Loucy (cell line): ENCODE measurements around the gene FBXO30.

ENCODE experiments used
- H2AFZ ChIP-seq: fragments of 200-600 bp; sonication (generic); 2 replicates; pipeline ENCODE4 v1.6.0; 2016; ENCODE audit warnings: antibody characterized with exemption, mild to moderate bottlenecking, low read length, moderate library complexity
- H3F3A ChIP-seq: fragments of 200-600 bp; 2 replicates; pipeline ENCODE4 v1.6.0; 2016; ENCODE audit warnings: antibody characterized with exemption, low read depth, mild to moderate bottlenecking
- H3K27me3 ChIP-seq: fragments of 200-600 bp; sonication (generic); 2 replicates; pipeline ENCODE4 v1.6.1; 2014; ENCODE audit warnings: low read length, mild to moderate bottlenecking; ENCODE audit not compliant: insufficient read depth, poor library complexity, severe bottlenecking
- H3K36me3 ChIP-seq: fragments of 200-600 bp; sonication (generic); 2 replicates; pipeline ENCODE4 v1.6.1; 2016; ENCODE audit warnings: low read length; ENCODE audit not compliant: insufficient read depth
- H3K4me1 ChIP-seq: fragments of 200-600 bp; sonication (generic); 2 replicates; pipeline ENCODE4 v1.5.1; 2014; ENCODE audit warnings: low read length, mild to moderate bottlenecking; ENCODE audit not compliant: insufficient read depth, poor library complexity, severe bottlenecking
- H3K4me2 ChIP-seq: fragments of 200-600 bp; sonication (generic); 2 replicates; pipeline ENCODE4 v1.6.0; 2014; ENCODE audit warnings: antibody characterized with exemption, low read length, low read depth, mild to moderate bottlenecking; ENCODE audit not compliant: poor library complexity, severe bottlenecking
- H3K4me3 ChIP-seq: fragments of 200-600 bp; sonication (generic); 2 replicates; pipeline ENCODE4 v1.5.1; 2014; ENCODE audit warnings: low read length, mild to moderate bottlenecking, mixed read lengths; ENCODE audit not compliant: poor library complexity, severe bottlenecking
- H3K79me2 ChIP-seq: fragments of 200-600 bp; sonication (generic); 2 replicates; pipeline ENCODE4 v1.6.1; 2014; ENCODE audit warnings: low read length; ENCODE audit not compliant: insufficient read depth
- H3K9ac ChIP-seq: fragments of 200-600 bp; sonication (generic); 2 replicates; pipeline ENCODE4 v1.6.0; 2014; ENCODE audit warnings: mild to moderate bottlenecking, low read depth, low read length, moderate library complexity; ENCODE audit not compliant: poor library complexity, severe bottlenecking
- H3K9me2 ChIP-seq: fragments of 200-600 bp; sonication (generic); replicated peaks from 2 replicates; pipeline ENCODE4 v1.6.1; 2016; ENCODE audit warnings: low read depth, low read length, mixed read lengths
- H3K9me3 ChIP-seq: fragments of 200-600 bp; sonication (generic); 2 replicates; pipeline ENCODE4 v1.6.1; 2014; ENCODE audit warnings: mild to moderate bottlenecking, antibody characterized with exemption, low read length, low read depth; ENCODE audit not compliant: insufficient read depth
- H4K20me1 ChIP-seq: fragments of 200-600 bp; sonication (generic); 2 replicates; pipeline ENCODE4 v1.6.0; 2014; ENCODE audit warnings: antibody characterized with exemption, low read length, mild to moderate bottlenecking; ENCODE audit not compliant: insufficient read depth, poor library complexity, severe bottlenecking
- EZH2phosphoT487 ChIP-seq: fragments of 200-600 bp; IDR thresholded peaks from 2 replicates; pipeline ENCODE4 v1.6.1; 2018; ENCODE audit warnings: antibody characterized with exemption, mild to moderate bottlenecking, moderate library complexity, borderline replicate concordance
- TF ChIP-seq, protein P1 (sequence below): fragments of 200-600 bp; sonication (generic); conservative IDR thresholded peaks from 2 replicates; pipeline ENCODE4 v1.5.1; 2014; ENCODE audit warnings: mild to moderate bottlenecking, antibody characterized with exemption, low read length

Gene FBXO30

GRCh38 chr6:145860562-145860961, 46.0 kb upstream of the FBXO30 start:
- peaks cover 5% of the 10 kb centered on the region for H3K9me3 ChIP-seq
- H3K9ac ChIP-seq, result no peak overlapping the region
- H3K79me2 ChIP-seq, result no peaks in the 10 kb centered on the region
- no peak overlapping the region for H3K4me2 ChIP-seq
- H3K9me2 ChIP-seq, result no peaks in the 10 kb centered on the region
- H2AFZ ChIP-seq, result no peak overlapping the region
- H3K4me1 ChIP-seq, result peaks cover 10% of the 10 kb centered on the region
- TF ChIP-seq EZH2phosphoT487, result no peak
- TF ChIP-seq, protein P1, sequence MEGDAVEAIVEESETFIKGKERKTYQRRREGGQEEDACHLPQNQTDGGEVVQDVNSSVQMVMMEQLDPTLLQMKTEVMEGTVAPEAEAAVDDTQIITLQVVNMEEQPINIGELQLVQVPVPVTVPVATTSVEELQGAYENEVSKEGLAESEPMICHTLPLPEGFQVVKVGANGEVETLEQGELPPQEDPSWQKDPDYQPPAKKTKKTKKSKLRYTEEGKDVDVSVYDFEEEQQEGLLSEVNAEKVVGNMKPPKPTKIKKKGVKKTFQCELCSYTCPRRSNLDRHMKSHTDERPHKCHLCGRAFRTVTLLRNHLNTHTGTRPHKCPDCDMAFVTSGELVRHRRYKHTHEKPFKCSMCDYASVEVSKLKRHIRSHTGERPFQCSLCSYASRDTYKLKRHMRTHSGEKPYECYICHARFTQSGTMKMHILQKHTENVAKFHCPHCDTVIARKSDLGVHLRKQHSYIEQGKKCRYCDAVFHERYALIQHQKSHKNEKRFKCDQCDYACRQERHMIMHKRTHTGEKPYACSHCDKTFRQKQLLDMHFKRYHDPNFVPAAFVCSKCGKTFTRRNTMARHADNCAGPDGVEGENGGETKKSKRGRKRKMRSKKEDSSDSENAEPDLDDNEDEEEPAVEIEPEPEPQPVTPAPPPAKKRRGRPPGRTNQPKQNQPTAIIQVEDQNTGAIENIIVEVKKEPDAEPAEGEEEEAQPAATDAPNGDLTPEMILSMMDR, result no peak
- no peaks in the 10 kb centered on the region for H3K27me3 ChIP-seq
- no peaks in the 10 kb centered on the region for H4K20me1 ChIP-seq
- H3F3A ChIP-seq, result no peaks in the 10 kb centered on the region
- H3K36me3 ChIP-seq, result no peaks in the 10 kb centered on the region
- H3K4me3 ChIP-seq, result no peak overlapping the region

DNA sequence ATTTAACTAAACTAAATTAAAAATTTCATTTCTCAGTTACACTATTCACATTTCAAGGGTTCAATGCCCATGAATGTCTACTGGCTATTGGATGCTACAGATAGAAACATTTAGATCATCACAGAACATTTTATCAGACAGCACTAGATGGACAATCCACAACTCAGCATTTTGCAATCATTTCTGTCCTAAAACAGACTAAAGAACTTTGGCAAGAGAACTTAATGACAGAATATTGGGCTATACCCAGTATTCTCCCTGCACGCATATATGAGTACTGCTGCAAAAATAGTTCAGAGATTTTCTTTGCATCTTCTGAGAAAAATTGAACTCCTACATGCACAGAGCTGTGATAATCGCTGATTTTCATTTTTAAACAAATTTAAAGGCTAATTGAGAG, 36.1 kb upstream of the FBXO30 start:
- H3K4me2 ChIP-seq, result no peak overlapping the region
- no peaks in the 10 kb centered on the region for H4K20me1 ChIP-seq
- no peaks in the 10 kb centered on the region for H3K27me3 ChIP-seq
- H3K9ac ChIP-seq, result no peak overlapping the region
- no peaks in the 10 kb centered on the region for H3F3A ChIP-seq
- no peaks in the 10 kb centered on the region for H3K79me2 ChIP-seq
- H3K36me3 ChIP-seq, result no peaks in the 10 kb centered on the region
- H3K9me3 ChIP-seq, result no peaks in the 10 kb centered on the region
- H3K4me3 ChIP-seq, result no peak overlapping the region
- no peak overlapping the region for H2AFZ ChIP-seq
- no peaks in the 10 kb centered on the region for H3K4me1 ChIP-seq
- TF ChIP-seq, protein P1, result no peak
- no peak for TF ChIP-seq EZH2phosphoT487
- no peaks in the 10 kb centered on the region for H3K9me2 ChIP-seq

GRCh38 chr6:145848541-145848940, 33.9 kb upstream of the FBXO30 start:
- Histone ChIP-seq H4K20me1 (no peaks in the 10 kb centered on the region), H3K9ac (no peak overlapping the region), H2AFZ (no peak overlapping the region), H3K4me2 (no peak overlapping the region), H3K9me3 (no peaks in the 10 kb centered on the region), H3F3A (no peaks in the 10 kb centered on the region), H3K4me1 (no peaks in the 10 kb centered on the region), H3K79me2 (no peaks in the 10 kb centered on the region), H3K27me3 (no peaks in the 10 kb centered on the region), H3K9me2 (no peaks in the 10 kb centered on the region), H3K36me3 (no peaks in the 10 kb centered on the region), H3K4me3 (no peak overlapping the region)
- no peak for TF ChIP-seq EZH2phosphoT487
- TF ChIP-seq, protein P1, result no peak
